GM15510 (cell line): ENCODE results near the gene TRPC4AP.

ENCODE experiments used
- POLR2A ChIP-seq: IDR thresholded peaks from 3 replicates; pipeline ENCODE4 v1.6.1; 2011; ENCODE audit warnings: borderline replicate concordance; ENCODE audit not compliant: insufficient read length; ENCODE audit errors: extremely low read depth

Gene TRPC4AP

GRCh38 chr20:35013421-35014411 is 78.9 kb downstream of the TRPC4AP start:
- no peak for TF ChIP-seq POLR2A

- TF ChIP-seq POLR2A, result no peak
Measured at GRCh38 chr20:35012227-35013069, 80.2 kb downstream of the TRPC4AP start.

- TF ChIP-seq POLR2A, result no peak
Measured at GRCh38 chr20:35011589-35012226, 80.9 kb downstream of the TRPC4AP start.

- TF ChIP-seq POLR2A, result no peak
Measured at GRCh38 chr20:35010405-35011192, 82.0 kb downstream of the TRPC4AP start.

GRCh38 chr20:35009665-35010328 is 82.8 kb downstream of the TRPC4AP start:
- TF ChIP-seq POLR2A, result no peak

- TF ChIP-seq POLR2A, result no peak
Measured at GRCh38 chr20:35008411-35009342, 83.9 kb downstream of the TRPC4AP start.

GRCh38 chr20:35007891-35008290 is 84.7 kb downstream of the TRPC4AP start:
- TF ChIP-seq POLR2A, result no peak

- no peak for TF ChIP-seq POLR2A
Measured at GRCh38 chr20:35007413-35007812, 85.2 kb downstream of the TRPC4AP start.

GRCh38 chr20:35006531-35006971 is 86.1 kb downstream of the TRPC4AP start:
- TF ChIP-seq POLR2A, result no peak

GRCh38 chr20:35006009-35006408 is 86.6 kb downstream of the TRPC4AP start:
- no peak for TF ChIP-seq POLR2A

GRCh38 chr20:35005463-35005961 is 87.1 kb downstream of the TRPC4AP start:
- TF ChIP-seq POLR2A, result no peak

GRCh38 chr20:35004749-35005462 is 87.7 kb downstream of the TRPC4AP start:
- TF ChIP-seq POLR2A, result no peak
